GM13976 (cell line): ENCODE results near the gene ITPR3.
A peak's percentile ranks its signal among the peaks of the same experiment; 100 is the strongest.

Experiments used
- DNase-seq: peaks from one replicate; pipeline ENCODE4 v3.0.0; 2012; ENCODE audit warnings: low spot score
- in situ Hi-C: fragments of 300-500 bp; cut with MboI; formaldehyde crosslinking; loops from one replicate; pipeline ENCODE4 v1.12.0; 2022; ENCODE audit warnings: low sequenced_read_pairs, mixed read lengths, inconsistent platforms; ENCODE audit not compliant: unreplicated experiment
- TF ChIP-seq, protein P1 (sequence below): IDR thresholded peaks from 2 replicates; pipeline ENCODE4 v1.5.1; 2012; ENCODE audit warnings: borderline replicate concordance, mild to moderate bottlenecking; ENCODE audit not compliant: insufficient read depth; ENCODE audit errors: extremely low read depth, missing control alignments, control extremely low read depth

Gene ITPR3

GRCh38 chr6:33578164-33578563 is 43.0 kb upstream of the ITPR3 start:
- in situ Hi-C loops = no loop called here
- TF ChIP-seq, protein P1, sequence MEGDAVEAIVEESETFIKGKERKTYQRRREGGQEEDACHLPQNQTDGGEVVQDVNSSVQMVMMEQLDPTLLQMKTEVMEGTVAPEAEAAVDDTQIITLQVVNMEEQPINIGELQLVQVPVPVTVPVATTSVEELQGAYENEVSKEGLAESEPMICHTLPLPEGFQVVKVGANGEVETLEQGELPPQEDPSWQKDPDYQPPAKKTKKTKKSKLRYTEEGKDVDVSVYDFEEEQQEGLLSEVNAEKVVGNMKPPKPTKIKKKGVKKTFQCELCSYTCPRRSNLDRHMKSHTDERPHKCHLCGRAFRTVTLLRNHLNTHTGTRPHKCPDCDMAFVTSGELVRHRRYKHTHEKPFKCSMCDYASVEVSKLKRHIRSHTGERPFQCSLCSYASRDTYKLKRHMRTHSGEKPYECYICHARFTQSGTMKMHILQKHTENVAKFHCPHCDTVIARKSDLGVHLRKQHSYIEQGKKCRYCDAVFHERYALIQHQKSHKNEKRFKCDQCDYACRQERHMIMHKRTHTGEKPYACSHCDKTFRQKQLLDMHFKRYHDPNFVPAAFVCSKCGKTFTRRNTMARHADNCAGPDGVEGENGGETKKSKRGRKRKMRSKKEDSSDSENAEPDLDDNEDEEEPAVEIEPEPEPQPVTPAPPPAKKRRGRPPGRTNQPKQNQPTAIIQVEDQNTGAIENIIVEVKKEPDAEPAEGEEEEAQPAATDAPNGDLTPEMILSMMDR = no peak
- DNase-seq = no peak

- in situ Hi-C loops = no loop called here
- peak; percentile 69 for DNase-seq
- TF ChIP-seq, protein P1 = no peak
These were observed 42.5 kb upstream of the ITPR3 start for GRCh38 chr6:33578588-33579011.

GRCh38 chr6:33579828-33580714 is 41.1 kb upstream of the ITPR3 start, which contains the start of gene BAK1:
TSS of gene BAK1 (minus strand) at chr6:33580276. CDS start at chr6:33577604, 2,672 bp downstream.
- in situ Hi-C loops = no loop called here
- DNase-seq = peak; percentile 96
- TF ChIP-seq, protein P1 = peak; percentile 54

GRCh38 chr6:33581186-33581585 is 39.9 kb upstream of the ITPR3 start:
- in situ Hi-C loops = no loop called here
- DNase-seq = no peak
- TF ChIP-seq, protein P1 = no peak

GRCh38 chr6:33583591-33584155 is 37.4 kb upstream of the ITPR3 start:
- TF ChIP-seq, protein P1 = no peak
- in situ Hi-C loops = no loop called here
- DNase-seq = no peak

DNA sequence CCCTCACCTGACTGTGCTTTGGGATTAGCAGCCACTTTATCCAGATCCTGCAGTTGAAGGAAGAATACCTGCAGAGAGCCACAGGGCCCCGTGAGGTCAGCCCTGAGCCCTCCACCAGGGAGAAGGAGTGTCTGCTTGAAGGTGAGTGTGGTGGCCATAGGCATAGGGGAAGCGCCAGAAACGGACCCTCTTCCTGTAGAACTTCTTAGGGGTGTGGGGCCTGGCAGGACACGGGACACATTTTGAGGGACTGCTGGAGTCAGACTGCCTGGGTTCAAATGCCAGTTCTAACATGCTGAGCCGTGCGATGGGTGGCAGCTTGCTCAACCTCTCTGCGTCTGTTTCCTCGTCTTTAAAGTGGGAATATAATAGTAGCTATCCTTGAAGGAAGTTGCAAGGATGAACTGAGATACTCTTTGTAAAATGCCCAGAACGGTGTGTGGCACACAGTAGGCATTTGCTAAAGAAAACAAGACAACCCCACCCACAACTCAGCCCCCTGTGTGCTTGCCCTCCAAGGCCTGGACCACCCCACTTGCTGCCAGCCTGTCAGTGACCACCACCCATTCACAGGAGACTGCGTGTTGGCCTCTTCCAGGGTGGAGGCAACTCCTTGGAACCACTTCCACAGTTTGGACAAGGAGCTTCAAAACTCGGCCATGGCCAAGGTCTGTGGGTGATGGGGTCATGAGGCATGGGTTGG is 36.3 kb upstream of the ITPR3 start:
- in situ Hi-C loops = loop anchor here (5.0 kb wide), 1 partner anchor 117 kb away; no protein-coding TSS in a partner anchor
- DNase-seq = no peak
- TF ChIP-seq, protein P1 = no peak
